ENCODE data around the gene MSMO1.
"Not testable (repeated sequence)": the region's sequence is repeated elsewhere in the genome, so short reads cannot be mapped to it uniquely, and the experiment has no call there.

Gene MSMO1

GRCh38 chr4:165327211-165328100, at the start of gene MSMO1:
Gene MSMO1 (plus strand): TSS chr4:165327669. CDS start chr4:165333371, 5,702 bp downstream.
- DNase-seq (ENCODE audit: low read depth) = peak; percentile 92

- DNase-seq (ENCODE audit: low read depth) = not testable (repeated sequence)
These were observed 47.9 kb upstream of the MSMO1 start for GRCh38 chr4:165279531-165279930.

DNA sequence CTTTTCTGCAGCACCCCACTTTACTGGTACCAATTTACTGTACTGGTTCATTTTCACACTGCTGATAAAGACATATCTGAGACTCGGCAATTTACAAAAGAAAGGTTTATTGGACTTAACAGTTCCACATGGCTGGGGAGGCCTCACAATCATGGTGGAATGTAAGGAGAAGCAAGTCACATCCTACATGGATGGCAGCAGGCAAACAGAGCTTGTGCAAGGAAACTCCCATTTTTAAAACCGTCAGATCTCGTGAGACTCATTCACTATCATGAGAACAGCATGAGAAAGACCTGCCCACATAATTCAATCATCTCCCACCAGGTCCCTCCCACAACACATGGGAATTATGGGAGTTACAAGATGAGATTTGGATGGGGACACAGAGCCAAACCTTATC, 42.8 kb upstream of the MSMO1 start:
- DNase-seq (ENCODE audit: low read depth) = not testable (repeated sequence)

DNA sequence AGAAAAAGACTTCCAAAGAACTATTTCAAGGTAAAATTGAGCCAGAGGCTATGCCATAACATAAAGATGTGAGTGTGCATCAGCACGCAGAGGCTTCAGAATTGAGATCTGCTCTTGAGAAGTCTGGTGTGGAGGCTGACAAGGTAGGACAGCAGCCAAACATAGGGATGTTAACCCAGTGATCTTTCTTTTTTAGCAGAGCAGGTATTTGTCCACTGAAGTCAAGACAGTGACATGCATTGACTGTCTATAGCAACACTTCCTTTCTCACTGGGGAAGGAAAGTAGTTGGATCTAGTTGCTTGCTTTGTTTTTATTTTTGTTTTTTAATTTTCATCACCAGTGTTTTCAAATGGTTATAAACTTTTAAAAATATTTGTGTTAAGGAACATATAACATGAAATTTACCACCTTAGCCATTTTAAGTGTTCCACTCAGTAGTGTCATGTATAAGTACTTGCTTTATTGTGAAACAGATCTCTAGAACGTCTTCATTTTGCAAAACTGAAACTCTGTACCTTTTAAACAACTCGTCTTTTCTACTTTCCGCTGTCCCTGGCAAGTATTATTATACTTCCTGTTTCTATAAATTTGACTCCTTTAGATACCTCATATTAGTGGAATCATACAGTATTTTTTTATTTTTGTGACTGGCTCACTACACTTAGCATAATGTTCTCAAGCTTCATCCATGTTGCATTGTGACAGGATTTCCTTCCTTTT, 40.7 kb upstream of the MSMO1 start:
- not testable (repeated sequence) for DNase-seq (ENCODE audit: low read depth)

- DNase-seq (ENCODE audit: low read depth) = no peak
These were observed 39.2 kb upstream of the MSMO1 start for GRCh38 chr4:165288226-165288625.

DNA sequence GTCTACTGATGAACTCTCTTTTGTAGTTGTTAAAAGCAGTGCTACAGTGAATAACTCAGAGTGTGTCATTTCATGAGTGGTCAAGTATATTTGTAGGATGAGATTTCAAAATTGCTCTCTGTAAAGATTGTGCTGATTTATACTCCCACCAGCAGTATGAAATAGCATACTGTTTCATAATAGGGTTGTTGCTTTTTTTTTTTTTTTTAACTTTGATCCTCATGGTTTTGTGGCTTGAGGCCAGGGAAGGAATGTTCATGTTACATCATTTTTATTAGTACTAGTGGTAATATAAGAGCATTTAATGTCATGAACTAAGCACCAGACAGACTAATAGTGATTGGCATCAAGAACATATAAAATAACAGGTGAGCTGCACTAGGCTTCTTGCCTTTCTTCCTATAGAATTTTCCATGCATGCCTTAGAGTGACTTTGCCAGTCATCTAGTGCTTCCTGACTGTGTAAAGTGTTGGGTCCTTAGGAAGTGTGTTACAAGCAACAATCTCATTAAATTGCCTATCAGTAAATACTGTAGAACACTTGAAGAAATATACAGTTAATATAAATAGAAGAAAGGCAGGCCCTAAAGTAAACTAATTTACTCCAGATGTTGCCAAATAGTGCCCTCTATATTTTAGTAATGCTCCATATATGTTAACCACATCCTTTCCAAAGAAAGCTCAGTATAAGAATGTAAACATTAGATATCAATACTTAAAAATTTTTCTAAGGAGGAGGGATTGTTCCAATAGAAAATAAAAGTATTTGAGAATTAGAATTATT, 38.6 kb upstream of the MSMO1 start:
- peak; percentile 60 for DNase-seq (ENCODE audit: low read depth)

GRCh38 chr4:165289423-165289785, 38.1 kb upstream of the MSMO1 start:
- no peak for DNase-seq (ENCODE audit: low read depth)

DNA sequence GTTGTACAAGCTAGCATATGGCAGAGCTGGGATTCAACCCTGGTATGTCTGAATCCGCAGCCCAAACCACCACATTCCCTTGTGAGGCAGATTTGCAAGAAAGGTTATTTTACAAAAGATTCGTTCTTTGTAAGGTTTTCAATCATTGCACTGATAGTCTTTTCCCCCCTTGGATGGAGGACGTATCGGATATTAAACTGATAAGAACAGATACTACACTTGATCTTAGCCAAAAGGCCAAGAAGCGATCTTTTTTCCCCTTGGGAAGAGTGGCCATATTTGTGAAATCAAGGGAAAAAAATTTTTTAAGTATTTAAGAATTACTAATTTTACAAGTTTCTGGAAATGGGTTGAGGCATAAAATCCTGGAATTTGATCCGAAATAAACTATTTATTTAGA, 34.4 kb upstream of the MSMO1 start:
- no peak for DNase-seq (ENCODE audit: low read depth)

DNA sequence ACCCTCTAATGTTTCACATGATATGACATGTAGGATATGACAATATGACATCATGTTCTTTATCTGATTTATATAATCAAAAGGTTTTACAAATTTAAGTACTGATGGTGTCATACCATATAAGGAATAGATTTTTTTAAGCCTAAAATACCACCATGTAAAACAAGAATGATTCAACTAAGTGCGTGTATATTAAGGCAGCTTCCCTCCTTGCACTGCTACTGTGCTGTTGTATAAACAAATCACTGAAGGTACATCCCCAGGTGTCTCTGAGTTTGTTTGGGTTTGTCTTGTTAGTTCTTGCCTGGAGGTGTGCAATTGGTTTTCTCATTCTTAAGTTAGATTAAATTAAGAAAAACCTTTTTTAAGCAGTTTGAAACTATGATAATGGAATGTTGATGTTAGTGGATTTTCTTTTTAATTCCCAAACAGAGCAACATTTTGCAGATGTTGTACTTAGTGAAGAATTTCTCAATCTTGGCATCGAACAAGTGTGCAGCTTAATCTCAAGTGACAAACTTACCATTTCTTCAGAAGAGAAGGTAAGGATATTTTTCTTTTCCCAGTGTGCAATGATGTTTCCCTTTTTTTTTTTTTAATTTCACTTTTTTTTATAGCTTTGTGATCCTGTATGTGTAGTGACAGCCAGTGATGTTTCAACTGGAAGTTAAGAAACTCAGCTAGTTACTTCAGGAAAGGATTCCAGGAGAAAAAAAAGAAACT, 33.4 kb upstream of the MSMO1 start:
- DNase-seq (ENCODE audit: low read depth) = no peak

GRCh38 chr4:165294907-165295306, 32.6 kb upstream of the MSMO1 start:
- no peak for DNase-seq (ENCODE audit: low read depth)

DNA sequence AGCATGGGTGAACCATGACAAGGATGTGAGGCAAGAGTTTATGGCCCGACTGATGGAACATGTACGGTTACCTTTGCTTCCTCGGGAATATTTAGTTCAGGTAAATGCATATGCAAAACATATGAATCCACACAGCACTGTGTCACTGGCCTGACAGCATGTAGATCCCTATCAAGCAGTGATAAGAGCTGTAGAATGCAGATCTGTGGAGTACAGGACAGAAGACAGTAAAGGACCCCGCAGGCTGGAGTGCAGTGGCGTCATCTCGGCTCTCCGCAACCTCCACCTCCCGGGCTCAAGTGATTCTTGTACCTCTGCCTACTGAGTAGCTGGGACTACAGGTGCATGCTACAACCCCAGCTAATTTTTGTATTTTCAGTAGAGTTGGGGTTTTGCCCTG, 29.8 kb upstream of the MSMO1 start:
- no peak for DNase-seq (ENCODE audit: low read depth)

GRCh38 chr4:165299399-165300060, 27.9 kb upstream of the MSMO1 start:
- DNase-seq (ENCODE audit: low read depth) = no peak

- no peak for DNase-seq (ENCODE audit: low read depth)
These were observed 25.6 kb upstream of the MSMO1 start for GRCh38 chr4:165301833-165302232.

DNA sequence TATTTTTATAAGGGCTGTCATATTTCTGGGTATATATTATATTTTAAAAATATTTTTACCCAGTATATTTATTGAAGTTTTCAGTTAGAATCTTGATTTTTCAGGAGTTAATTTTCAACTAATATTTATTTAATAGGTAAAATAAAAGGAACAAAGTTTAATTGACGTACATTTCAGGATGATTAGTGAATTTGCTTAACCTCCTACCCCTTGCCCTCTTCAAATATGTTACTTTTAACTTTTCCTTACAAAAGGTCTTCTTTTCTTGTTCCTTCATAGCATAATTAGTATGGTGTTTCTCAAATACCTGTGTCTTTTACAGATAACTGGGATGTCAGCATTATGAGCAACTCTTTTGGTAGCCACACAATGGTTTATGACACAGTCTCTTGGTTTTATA, 24.8 kb upstream of the MSMO1 start:
- DNase-seq (ENCODE audit: low read depth) = no peak

DNA sequence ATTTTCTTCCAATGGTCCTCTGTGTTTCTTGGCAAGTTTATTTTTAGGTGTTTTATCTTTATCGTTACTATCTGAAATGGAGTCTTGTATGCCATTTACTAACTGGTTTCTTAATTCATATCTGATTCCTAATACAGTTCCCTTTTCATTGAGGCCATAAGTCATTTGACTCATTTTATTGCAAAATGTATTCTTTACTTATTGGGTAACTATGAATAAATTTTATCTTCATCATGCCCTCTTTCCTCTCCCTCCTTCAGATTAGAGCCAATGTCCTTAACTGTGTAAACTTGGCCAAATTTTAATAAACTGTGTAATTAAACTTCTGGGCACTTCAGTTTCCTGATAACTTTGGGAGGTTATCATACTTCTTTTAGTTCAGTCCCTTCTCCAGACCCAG, 19.3 kb upstream of the MSMO1 start:
- no peak for DNase-seq (ENCODE audit: low read depth)

DNA sequence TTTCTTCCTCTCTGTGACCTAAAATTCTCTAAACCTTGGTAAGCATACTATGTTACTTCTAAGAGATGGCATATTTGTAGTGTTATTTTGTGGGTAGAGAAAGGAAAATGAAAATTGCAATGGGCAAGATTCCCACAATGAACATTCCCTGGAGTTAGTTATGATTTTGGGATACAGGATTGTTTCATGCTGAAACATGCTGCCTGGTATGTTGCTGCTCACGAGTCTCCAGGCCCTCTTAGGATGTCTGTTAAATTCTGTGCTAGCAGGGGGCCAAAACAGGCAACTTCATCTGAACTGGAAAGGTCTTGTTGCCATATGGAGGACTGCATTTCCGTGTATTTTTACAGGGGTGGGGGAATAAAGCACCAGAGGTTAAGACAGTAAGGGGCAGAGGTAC, 18.9 kb upstream of the MSMO1 start:
- DNase-seq (ENCODE audit: low read depth) = no peak

DNA sequence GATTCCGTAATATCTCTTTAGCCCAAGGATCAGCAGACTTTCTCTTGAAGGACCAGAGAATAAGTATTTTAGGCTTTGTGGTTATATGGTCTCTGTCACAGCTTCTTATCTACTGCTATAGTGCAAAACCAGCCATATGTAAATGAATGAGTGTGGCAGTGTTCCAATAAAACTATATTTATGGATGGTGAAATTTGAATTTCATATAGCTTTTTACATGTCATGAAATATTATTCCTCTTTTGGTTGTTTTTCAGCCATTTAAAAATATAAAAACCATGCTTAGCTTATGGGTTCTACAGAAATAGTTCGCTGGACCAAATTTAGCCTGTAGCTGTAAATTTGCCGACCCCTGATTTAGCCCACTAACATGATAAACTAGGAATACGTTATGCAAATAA, 18.0 kb upstream of the MSMO1 start:
- no peak for DNase-seq (ENCODE audit: low read depth)

GRCh38 chr4:165312506-165312905, 15.0 kb upstream of the MSMO1 start:
- DNase-seq (ENCODE audit: low read depth) = no peak

DNA sequence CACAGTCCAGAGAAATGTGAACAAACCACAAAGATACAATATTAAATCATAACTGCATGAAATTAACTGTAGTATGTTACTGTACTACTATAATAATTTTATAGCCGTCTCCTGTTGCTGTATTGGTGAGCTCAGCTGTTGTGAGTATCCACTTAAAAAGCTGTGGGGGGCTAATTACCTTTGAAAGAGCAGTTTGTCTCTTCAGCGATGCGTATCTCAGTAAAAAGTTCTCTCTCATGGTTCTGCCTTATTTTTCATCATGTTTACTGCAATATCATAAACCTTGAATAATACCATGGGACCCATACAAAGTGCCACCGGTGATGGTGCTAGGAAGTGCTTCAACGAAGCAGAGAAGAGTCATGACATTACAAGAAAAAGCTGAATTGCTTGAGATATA, 8.4 kb upstream of the MSMO1 start:
- DNase-seq (ENCODE audit: low read depth) = no peak

- no peak for DNase-seq (ENCODE audit: low read depth)
These were observed 8.0 kb upstream of the MSMO1 start for GRCh38 chr4:165319509-165319908.

GRCh38 chr4:165324236-165324917, 3.1 kb upstream of the MSMO1 start:
- DNase-seq (ENCODE audit: low read depth) = no peak

Data from HS-5 (cell line).